ENCODE data around the gene RABGGTA.

DNA sequence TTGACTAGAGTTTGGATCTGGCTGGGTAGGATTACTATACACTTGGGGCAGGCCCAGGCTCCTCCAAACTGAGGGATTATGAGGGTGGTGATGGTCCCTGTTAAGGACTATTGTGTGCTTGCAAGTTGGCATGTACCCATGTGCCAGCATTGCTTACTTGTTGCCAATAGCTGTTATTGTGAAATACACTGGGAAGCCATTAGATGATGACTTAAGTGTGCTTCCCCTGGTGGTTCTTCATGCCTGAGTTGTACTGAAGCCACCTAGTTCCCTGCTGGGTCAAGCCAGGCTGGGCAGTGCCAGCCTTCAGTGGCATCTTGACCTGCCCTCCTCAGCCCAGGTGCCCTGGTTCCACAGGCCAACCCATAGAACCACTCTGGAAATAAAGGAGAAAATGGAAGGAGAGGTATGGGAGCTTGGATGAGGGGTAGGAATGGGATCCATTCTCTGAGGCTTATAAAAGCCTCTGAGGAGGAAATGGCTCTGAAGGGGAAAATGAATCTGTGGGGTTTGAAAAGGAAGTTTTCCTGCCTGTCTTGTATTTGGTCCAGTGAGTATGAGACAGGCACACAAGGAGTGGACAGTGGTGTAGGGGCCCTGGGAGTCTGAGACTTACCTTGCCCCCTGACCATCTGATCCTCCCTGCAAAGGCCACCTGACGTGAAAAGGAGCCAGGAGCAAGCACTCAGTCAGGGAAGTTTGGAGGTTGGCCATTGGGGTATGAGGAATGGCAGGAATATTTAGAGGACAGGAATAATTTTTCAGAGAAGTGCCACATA, 40.6 kb upstream of the RABGGTA start:
- TF ChIP-seq, protein P1, sequence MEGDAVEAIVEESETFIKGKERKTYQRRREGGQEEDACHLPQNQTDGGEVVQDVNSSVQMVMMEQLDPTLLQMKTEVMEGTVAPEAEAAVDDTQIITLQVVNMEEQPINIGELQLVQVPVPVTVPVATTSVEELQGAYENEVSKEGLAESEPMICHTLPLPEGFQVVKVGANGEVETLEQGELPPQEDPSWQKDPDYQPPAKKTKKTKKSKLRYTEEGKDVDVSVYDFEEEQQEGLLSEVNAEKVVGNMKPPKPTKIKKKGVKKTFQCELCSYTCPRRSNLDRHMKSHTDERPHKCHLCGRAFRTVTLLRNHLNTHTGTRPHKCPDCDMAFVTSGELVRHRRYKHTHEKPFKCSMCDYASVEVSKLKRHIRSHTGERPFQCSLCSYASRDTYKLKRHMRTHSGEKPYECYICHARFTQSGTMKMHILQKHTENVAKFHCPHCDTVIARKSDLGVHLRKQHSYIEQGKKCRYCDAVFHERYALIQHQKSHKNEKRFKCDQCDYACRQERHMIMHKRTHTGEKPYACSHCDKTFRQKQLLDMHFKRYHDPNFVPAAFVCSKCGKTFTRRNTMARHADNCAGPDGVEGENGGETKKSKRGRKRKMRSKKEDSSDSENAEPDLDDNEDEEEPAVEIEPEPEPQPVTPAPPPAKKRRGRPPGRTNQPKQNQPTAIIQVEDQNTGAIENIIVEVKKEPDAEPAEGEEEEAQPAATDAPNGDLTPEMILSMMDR (IDR thresholded peaks at IDR 0.05; ENCODE audit: low read depth, low read length), result no peak
- TF ChIP-seq EZH2phosphoT487 (IDR thresholded peaks at IDR 0.05; ENCODE audit: low read depth), result no peak
